Kidney epithelial cell (primary cell): ENCODE results near the gene PCID2. TPM values are rescaled to one million over a fixed set of nuclear protein-coding genes. Genes with fewer than 3 reads are reported as not detected.

Experiments used
- DNase-seq: peaks from one replicate; pipeline ENCODE4 v3.0.0-alpha.2; 2010; ENCODE audit warnings: low read depth
- H3K27me3 ChIP-seq: 2 replicates; pipeline ENCODE4 v1.6.0; 2011; ENCODE audit warnings: low read length; ENCODE audit not compliant: control insufficient read depth, insufficient read depth
- H3K36me3 ChIP-seq: 2 replicates; pipeline ENCODE4 v1.5.1; 2011; ENCODE audit warnings: low read length; ENCODE audit not compliant: control insufficient read depth, insufficient read depth
- H3K4me3 ChIP-seq: 2 replicates; pipeline ENCODE4 v1.5.1; 2011; ENCODE audit warnings: low read depth, mild to moderate bottlenecking, control low read depth, low read length
- total RNA-seq: library from RNA; depleted of rRNA; stranded (reverse); fragments of >200 nt; gene quantifications from 2 replicates; pipeline ENCODE4 v1.2.3, GENCODE V29; 2015
- TF ChIP-seq, protein P1 (sequence below): IDR thresholded peaks from 2 replicates; pipeline ENCODE4 v1.5.1; 2011; ENCODE audit warnings: mild to moderate bottlenecking, moderate library complexity, low read length, control low read depth, inconsistent platforms; ENCODE audit not compliant: insufficient read depth, poor library complexity, severe bottlenecking

The PCID2 gene
- total RNA-seq, 1 donor from 2014 or later = 36.9 TPM

GRCh38 chr13:113224486-113224885 is 16.0 kb upstream of the PCID2 start:
- no peaks in the 10 kb centered on the region for H3K27me3 ChIP-seq
- H3K4me3 ChIP-seq = no peak overlapping the region
- H3K36me3 ChIP-seq = peaks cover 5% of the 10 kb centered on the region
- TF ChIP-seq, protein P1, sequence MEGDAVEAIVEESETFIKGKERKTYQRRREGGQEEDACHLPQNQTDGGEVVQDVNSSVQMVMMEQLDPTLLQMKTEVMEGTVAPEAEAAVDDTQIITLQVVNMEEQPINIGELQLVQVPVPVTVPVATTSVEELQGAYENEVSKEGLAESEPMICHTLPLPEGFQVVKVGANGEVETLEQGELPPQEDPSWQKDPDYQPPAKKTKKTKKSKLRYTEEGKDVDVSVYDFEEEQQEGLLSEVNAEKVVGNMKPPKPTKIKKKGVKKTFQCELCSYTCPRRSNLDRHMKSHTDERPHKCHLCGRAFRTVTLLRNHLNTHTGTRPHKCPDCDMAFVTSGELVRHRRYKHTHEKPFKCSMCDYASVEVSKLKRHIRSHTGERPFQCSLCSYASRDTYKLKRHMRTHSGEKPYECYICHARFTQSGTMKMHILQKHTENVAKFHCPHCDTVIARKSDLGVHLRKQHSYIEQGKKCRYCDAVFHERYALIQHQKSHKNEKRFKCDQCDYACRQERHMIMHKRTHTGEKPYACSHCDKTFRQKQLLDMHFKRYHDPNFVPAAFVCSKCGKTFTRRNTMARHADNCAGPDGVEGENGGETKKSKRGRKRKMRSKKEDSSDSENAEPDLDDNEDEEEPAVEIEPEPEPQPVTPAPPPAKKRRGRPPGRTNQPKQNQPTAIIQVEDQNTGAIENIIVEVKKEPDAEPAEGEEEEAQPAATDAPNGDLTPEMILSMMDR = no peak
- DNase-seq = no peak

DNA sequence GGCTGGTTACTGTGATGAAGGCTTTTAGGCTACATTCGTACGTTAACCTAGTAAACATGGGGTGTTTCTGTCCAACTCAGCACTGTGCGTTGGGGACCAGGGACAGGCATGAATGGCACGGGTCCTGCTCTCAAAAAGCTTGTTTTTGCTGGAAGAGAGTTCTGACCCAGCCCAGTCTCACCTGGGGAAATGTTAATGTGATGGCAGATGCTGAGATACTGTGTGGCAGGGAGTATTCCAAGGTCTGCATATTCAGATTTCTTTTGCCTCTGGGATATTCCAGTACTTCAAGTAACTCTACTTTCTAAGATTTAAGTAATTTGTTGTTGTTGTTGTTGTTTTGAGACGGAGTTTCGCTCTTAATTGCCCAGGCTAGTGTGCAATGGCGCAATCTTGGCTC is 14.6 kb upstream of the PCID2 start:
- no peaks in the 10 kb centered on the region for H3K27me3 ChIP-seq
- H3K4me3 ChIP-seq = no peak overlapping the region
- H3K36me3 ChIP-seq = peaks cover 4% of the 10 kb centered on the region
- DNase-seq = no peak
- TF ChIP-seq, protein P1 = no peak

GRCh38 chr13:113220877-113221276 is 12.4 kb upstream of the PCID2 start:
- no peak for DNase-seq
- H3K4me3 ChIP-seq = no peak overlapping the region
- TF ChIP-seq, protein P1 = peak; percentile 21
- no peaks in the 10 kb centered on the region for H3K27me3 ChIP-seq
- H3K36me3 ChIP-seq = peaks cover 2% of the 10 kb centered on the region

DNA sequence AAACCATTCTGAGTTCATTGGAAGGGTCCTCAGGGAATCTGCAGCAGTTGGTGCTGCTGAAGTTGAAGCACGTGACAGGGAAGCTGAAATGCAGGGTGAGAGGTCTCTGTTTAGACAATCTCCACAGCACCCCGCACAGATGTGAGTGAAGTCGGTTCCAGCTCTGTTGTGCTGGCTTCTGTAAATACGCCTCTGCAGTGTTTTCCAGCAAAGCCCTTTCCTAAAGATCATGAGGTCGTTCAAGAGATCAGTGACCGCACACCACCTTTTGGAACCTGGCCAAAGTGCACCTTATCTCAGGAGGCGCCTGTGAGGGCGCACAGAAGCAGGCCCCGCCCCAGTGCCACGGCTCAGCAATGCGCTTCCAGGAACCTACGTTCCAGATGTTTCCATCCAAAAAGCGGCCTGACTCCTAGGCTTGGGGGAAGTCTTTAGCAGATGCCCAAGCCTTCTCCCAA is 11.7 kb upstream of the PCID2 start:
- Histone ChIP-seq H3K27me3 (no peaks in the 10 kb centered on the region), H3K4me3 (no peak overlapping the region), H3K36me3 (peaks cover 2% of the 10 kb centered on the region)
- TF ChIP-seq, protein P1 = no peak
- DNase-seq = no peak

DNA sequence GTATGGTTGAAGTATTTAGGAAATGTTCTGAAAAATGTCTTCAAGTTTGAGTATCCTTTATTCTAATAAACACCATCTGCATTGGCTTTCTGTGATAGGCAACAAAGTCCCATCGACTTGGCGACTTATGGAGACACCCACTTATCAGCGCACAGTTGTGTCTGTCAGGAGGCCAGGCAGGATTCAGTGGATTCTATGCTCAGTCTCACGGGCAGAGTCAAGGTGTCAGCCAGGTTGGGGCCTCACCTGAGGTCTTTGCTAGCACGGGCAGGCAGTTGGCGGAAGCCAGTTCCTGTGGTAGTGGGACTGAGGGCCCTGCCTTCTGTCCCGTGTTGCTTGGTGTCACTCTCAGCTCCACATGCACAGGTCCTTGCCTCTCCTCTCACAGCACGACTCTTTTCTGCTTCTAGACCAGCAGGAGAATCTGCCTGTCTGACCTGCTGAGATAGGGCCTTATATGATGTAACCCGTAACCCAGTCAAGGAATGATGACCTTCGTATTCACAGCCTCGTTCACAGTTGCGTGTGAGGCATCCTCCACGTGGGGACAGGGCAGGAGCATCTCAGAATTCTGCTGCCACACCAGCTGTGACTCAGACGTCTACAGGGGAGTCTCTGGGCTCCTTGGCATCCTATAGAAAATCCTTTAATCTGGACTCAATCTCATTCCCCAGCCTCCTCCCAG is 10.9 kb upstream of the PCID2 start:
- no peak for DNase-seq
- Histone ChIP-seq H3K36me3 (peaks cover 2% of the 10 kb centered on the region), H3K27me3 (no peaks in the 10 kb centered on the region), H3K4me3 (no peak overlapping the region)
- TF ChIP-seq, protein P1 = no peak

GRCh38 chr13:113218586-113218985 is 10.1 kb upstream of the PCID2 start:
- Histone ChIP-seq H3K36me3 (peaks cover 2% of the 10 kb centered on the region), H3K4me3 (no peak overlapping the region), H3K27me3 (no peaks in the 10 kb centered on the region)
- DNase-seq = no peak
- TF ChIP-seq, protein P1 = no peak
